Hematopoietic multipotent progenitor cell (in vitro differentiated cells): ENCODE data around the gene OR6Y1. TPM values are rescaled to one million over a fixed set of nuclear protein-coding genes. Genes with fewer than 3 reads are reported as not detected.
A peak's percentile ranks its signal among the peaks of the same experiment; 100 is the strongest.

Experiments used
- DNase-seq, 3 donors: peaks; one replicate each; pipeline ENCODE4 v3.0.0-alpha.2; 2011 to 2015; ENCODE audit warnings: low read depth in 2 of 3, low spot score in 2 of 3
- total RNA-seq: library from RNA; depleted of rRNA; stranded (reverse); fragments of >200 nt; gene quantifications from one replicate; pipeline ENCODE4 v1.2.3, GENCODE V29; 2012

OR6Y1 gene
- total RNA-seq, 1 donor: under 0.01 TPM

- no peak for DNase-seq
Observed at GRCh38 chr1:158507511-158507910, 46.7 kb downstream of the OR6Y1 start.

GRCh38 chr1:158506369-158506987, 47.7 kb downstream of the OR6Y1 start:
- DNase-seq: peak in 2 of 3 donors; percentile 14 to 53

- peak in 2 of 3 donors; percentile 5 to 25 for DNase-seq
Observed at GRCh38 chr1:158496374-158496773, 57.8 kb downstream of the OR6Y1 start.

GRCh38 chr1:158494796-158495195, 59.4 kb downstream of the OR6Y1 start:
- DNase-seq: no peak

Other genes starting within 250 kb of the OR6Y1 start
- not detected for gene CD1B, start 222.9 kb downstream of the OR6Y1 start, total RNA-seq
- not detected for gene CD1E, start 200.5 kb downstream of the OR6Y1 start, total RNA-seq
- under 0.01 TPM for gene OR10T2, start 154.9 kb downstream of the OR6Y1 start, total RNA-seq
- gene OR10K2, start 128.2 kb downstream of the OR6Y1 start, total RNA-seq: not detected
- not detected for gene OR10K1, start 92.6 kb downstream of the OR6Y1 start, total RNA-seq
- gene OR10R2, start 82.2 kb downstream of the OR6Y1 start, total RNA-seq: not detected
- not detected for gene OR6P1, start 16.2 kb upstream of the OR6Y1 start, total RNA-seq
- not detected for gene OR10X1, start 25.5 kb upstream of the OR6Y1 start, total RNA-seq
- gene OR10Z1, start 50.9 kb upstream of the OR6Y1 start, total RNA-seq: under 0.01 TPM
- gene SPTA1, start 132.3 kb upstream of the OR6Y1 start, total RNA-seq: 10.2 TPM
- gene OR6K2, start 146.2 kb upstream of the OR6Y1 start, total RNA-seq: not detected
- gene OR6K3, start 166.3 kb upstream of the OR6Y1 start, total RNA-seq: not detected
- gene OR6K6, start 200.3 kb upstream of the OR6Y1 start, total RNA-seq: not detected
- gene OR6N1, start 217.8 kb upstream of the OR6Y1 start, total RNA-seq: not detected
- gene OR6N2, start 226.8 kb upstream of the OR6Y1 start, total RNA-seq: not detected